Suprapubic skin (tissue), 3 donors: ENCODE results near the gene TMBIM4.

Source experiments
- EP300 ChIP-seq: sonication (generic); formaldehyde crosslinking; IDR thresholded peaks from one replicate; pipeline ENCODE4 v1.6.1; 2017; ENCODE audit warnings: antibody characterized with exemption
- POLR2A ChIP-seq, 2 donors: fragments of 450-650 bp; IDR thresholded peaks; one replicate each; pipeline ENCODE4 v1.6.1; 2017; ENCODE audit warnings: antibody characterized with exemption in 2 of 2, mild to moderate bottlenecking in 2 of 2, moderate library complexity in 2 of 2
- TF ChIP-seq, protein P1 (sequence below), 2 donors: fragments of 200-600 bp in 1 of 2; fragments of 450-650 bp in 1 of 2; sonication (generic) in 1 of 2; IDR thresholded peaks; one replicate each; pipeline ENCODE4 v1.5.1; 2016 to 2019; ENCODE audit warnings: antibody characterized with exemption in 2 of 2, mild to moderate bottlenecking in 1 of 2, moderate library complexity in 1 of 2

DNA sequence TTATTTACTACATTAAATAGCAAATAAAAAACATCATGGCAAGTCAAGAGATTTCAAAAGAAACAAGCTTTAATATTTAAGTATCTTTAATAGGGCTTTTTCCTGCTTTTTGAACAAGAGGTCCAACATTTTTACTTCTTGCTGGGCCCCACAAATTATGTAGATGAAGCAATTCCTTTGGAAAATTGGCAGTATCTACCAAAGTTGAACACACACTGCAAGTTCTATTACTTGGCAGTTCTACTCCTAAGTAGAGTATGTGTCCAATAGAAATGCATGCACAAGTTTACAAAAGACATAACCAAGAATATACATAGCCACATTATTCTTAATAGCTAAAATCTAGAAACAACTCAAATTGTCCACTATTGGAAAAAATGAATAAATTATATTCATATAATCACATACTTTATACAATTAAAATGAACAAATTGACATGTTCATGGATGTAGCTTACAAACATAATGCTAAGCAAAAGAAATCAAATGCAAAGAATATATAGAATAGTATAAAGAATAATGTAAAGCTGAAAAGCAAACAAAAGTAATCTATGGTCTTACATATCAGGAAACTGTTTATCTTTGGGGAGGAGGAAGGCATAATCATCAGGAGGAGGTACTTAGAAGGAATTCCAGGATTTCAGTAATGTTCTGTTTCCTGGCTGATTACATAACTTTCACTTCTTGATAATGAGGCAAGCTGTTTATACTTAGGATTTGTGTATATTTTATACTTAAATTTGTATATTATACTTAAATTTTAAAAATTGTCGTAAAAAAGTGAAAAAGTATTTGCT is 6.5 kb upstream of the TMBIM4 start:
- TF ChIP-seq, protein P1, sequence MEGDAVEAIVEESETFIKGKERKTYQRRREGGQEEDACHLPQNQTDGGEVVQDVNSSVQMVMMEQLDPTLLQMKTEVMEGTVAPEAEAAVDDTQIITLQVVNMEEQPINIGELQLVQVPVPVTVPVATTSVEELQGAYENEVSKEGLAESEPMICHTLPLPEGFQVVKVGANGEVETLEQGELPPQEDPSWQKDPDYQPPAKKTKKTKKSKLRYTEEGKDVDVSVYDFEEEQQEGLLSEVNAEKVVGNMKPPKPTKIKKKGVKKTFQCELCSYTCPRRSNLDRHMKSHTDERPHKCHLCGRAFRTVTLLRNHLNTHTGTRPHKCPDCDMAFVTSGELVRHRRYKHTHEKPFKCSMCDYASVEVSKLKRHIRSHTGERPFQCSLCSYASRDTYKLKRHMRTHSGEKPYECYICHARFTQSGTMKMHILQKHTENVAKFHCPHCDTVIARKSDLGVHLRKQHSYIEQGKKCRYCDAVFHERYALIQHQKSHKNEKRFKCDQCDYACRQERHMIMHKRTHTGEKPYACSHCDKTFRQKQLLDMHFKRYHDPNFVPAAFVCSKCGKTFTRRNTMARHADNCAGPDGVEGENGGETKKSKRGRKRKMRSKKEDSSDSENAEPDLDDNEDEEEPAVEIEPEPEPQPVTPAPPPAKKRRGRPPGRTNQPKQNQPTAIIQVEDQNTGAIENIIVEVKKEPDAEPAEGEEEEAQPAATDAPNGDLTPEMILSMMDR (IDR thresholded peaks at IDR 0.05), result no peak
- TF ChIP-seq POLR2A (IDR thresholded peaks at IDR 0.05) (no peak), EP300 (no peak)
